GM23338 (cell line): ENCODE data around the gene DCBLD2.

Experiments used
- EZH2 ChIP-seq: fragments of 200-600 bp; sonication (generic); IDR thresholded peaks from one replicate; pipeline ENCODE4 v1.8.0; 2017; ENCODE audit warnings: antibody characterized with exemption, mild to moderate bottlenecking, low read depth; ENCODE audit not compliant: unreplicated experiment
- POLR2AphosphoS5 ChIP-seq: IDR thresholded peaks from 2 replicates; pipeline ENCODE4 v1.6.1; 2016; ENCODE audit warnings: antibody characterized with exemption, low read depth
- ZNF114 ChIP-seq: fragments of 250-450 bp; sonication (Bioruptor Pico); IDR thresholded peaks from 2 replicates; pipeline ENCODE4 v1.5.0; 2020; ENCODE audit warnings: mild to moderate bottlenecking, moderate library complexity

DNA sequence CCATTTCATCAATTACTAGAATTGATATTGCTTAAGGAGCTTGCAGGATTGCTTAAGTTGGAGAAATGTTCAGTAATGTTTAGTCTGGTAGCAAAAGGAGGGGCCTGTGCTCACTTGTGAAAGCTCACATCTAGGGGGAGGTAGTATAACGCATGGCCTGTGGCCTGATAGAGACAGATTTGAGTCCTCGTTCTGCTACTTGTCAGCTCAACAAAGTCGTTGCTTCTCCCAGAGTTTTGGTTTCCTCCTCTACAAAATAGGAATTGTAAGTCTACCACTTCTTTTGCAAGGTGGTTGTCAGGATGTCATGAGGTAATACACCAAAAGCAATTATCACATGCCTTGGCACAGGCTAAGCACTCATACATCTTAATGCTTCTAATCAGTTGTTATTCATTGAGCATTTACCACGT lies 137.0 kb downstream of the DCBLD2 start:
- no peak for TF ChIP-seq POLR2AphosphoS5
- no peak for TF ChIP-seq EZH2
- no peak for TF ChIP-seq ZNF114 (CRISPR knock-in tag)
